Activated CD8-positive, alpha-beta T cell treated with anti-CD3 and anti-CD28 coated beads for 36 hours (primary cell): ENCODE data around the gene DOK5. TPM values are rescaled to one million over a fixed set of nuclear protein-coding genes. Genes with fewer than 3 reads are reported as not detected.

Experiments used
- ATAC-seq: fragments of 200-7000 bp; cut with Tn5 transposase; one replicate; pipeline ENCODE4 v1.10.0; 2021; ENCODE audit warnings: mild to moderate bottlenecking, moderate library complexity
- CTCF ChIA-PET: fragments of 350-600 bp; sonication (Branson Sonifier 250); formaldehyde crosslinking; loops from one replicate; lab custom pipeline; 2021; ENCODE audit warnings: antibody characterized with exemption; lab: Charles Lee
- POLR2A ChIA-PET: fragments of 350-600 bp; sonication (Branson Sonifier 250); formaldehyde crosslinking; loops from one replicate; lab custom pipeline; 2021; ENCODE audit warnings: antibody characterized with exemption; lab: Charles Lee
- DNase-seq: peaks from one replicate; pipeline ENCODE4 v3.0.0-alpha.2; 2020
- H3K27ac Mint-ChIP-seq: one replicate; pipeline ENCODE4 v1.8.0; 2021; ENCODE audit warnings: mild to moderate bottlenecking, mixed read lengths
- H3K27me3 Mint-ChIP-seq: one replicate; pipeline ENCODE4 v1.8.0; 2021; ENCODE audit warnings: mixed read lengths
- H3K36me3 Mint-ChIP-seq: one replicate; pipeline ENCODE4 v1.8.0; 2021; ENCODE audit warnings: low read depth, mixed read lengths
- H3K4me1 Mint-ChIP-seq: one replicate; pipeline ENCODE4 v1.8.0; 2021; ENCODE audit warnings: low read depth, mixed read lengths
- H3K4me3 Mint-ChIP-seq: one replicate; pipeline ENCODE4 v1.8.0; 2021; ENCODE audit warnings: mild to moderate bottlenecking, moderate library complexity, mixed read lengths
- H3K9me3 Mint-ChIP-seq: one replicate; pipeline ENCODE4 v1.8.0; 2021; ENCODE audit warnings: mixed read lengths
- CTCF ChIP-seq: fragments of 200-600 bp; IDR thresholded peaks from one replicate; pipeline ENCODE4 v1.8.0; 2022; ENCODE audit warnings: antibody characterized with exemption, mild to moderate bottlenecking
- intact Hi-C: fragments of 100-400 bp; cut with micrococcal nuclease; formaldehyde crosslinking; loops from one replicate; pipeline ENCODE4 v1.10.0; 2022
- total RNA-seq, 2 experiments: library from RNA; stranded (reverse); gene quantifications; one replicate each; pipeline ENCODE4 v1.2.3, GENCODE V29; 2021

DOK5 gene
- total RNA-seq, 2 experiments from 2014 or later = 1.3 to 1.4 TPM

- Mint-ChIP-seq H3K9me3 (no peaks in the 10 kb centered on the region), H3K4me3 (no peak overlapping the region)
- DNase-seq = no peak
Observed at GRCh38 chr20:54557806-54558590, 82.6 kb downstream of the DOK5 start.

GRCh38 chr20:54559890-54560289 lies 84.5 kb downstream of the DOK5 start:
- POLR2A ChIA-PET = no interaction called here
- intact Hi-C loops = no loop called here
- no peak for DNase-seq
- Mint-ChIP-seq H3K4me3 (no peak overlapping the region), H3K36me3 (no peaks in the 10 kb centered on the region), H3K27me3 (peaks cover 1% of the 10 kb centered on the region), H3K27ac (no peak overlapping the region), H3K4me1 (no peaks in the 10 kb centered on the region), H3K9me3 (no peaks in the 10 kb centered on the region)
- no peak for TF ChIP-seq CTCF
- CTCF ChIA-PET = interaction anchor here (1.1 kb wide), 1 partner anchor 88 kb away, joined by 3 read pairs; no protein-coding TSS in a partner anchor
- no peak for ATAC-seq

More at GRCh38 chr20:54557806-54558590, 82.6 kb downstream of the DOK5 start:
- H3K4me1 Mint-ChIP-seq = no peaks in the 10 kb centered on the region
- no peaks in the 10 kb centered on the region for H3K36me3 Mint-ChIP-seq
- ChIA-PET CTCF (no interaction called here), POLR2A (no interaction called here)
- TF ChIP-seq CTCF = no peak
- intact Hi-C loops = no loop called here
- no peaks in the 10 kb centered on the region for H3K27me3 Mint-ChIP-seq
- no peak overlapping the region for H3K27ac Mint-ChIP-seq
- ATAC-seq = no peak

- no peak for TF ChIP-seq CTCF
- Mint-ChIP-seq H3K27me3 (peaks cover 1% of the 10 kb centered on the region), H3K36me3 (no peaks in the 10 kb centered on the region), H3K27ac (no peak overlapping the region), H3K4me3 (no peak overlapping the region), H3K9me3 (no peaks in the 10 kb centered on the region), H3K4me1 (no peaks in the 10 kb centered on the region)
- CTCF ChIA-PET = interaction anchor here (1.1 kb wide), 1 partner anchor 87 kb away, joined by 3 read pairs; no protein-coding TSS in a partner anchor
- ATAC-seq (no peak), DNase-seq (no peak)
- POLR2A ChIA-PET = no interaction called here
- intact Hi-C loops = no loop called here
Observed at GRCh38 chr20:54560357-54560756, 85.0 kb downstream of the DOK5 start.

- DNase-seq = no peak
- intact Hi-C loops = no loop called here
- Mint-ChIP-seq H3K4me3 (no peak overlapping the region), H3K27me3 (peaks cover 3% of the 10 kb centered on the region), H3K9me3 (no peaks in the 10 kb centered on the region), H3K4me1 (no peaks in the 10 kb centered on the region), H3K27ac (no peak overlapping the region), H3K36me3 (no peaks in the 10 kb centered on the region)
- no peak for ATAC-seq
- ChIA-PET POLR2A (no interaction called here), CTCF (no interaction called here)
- no peak for TF ChIP-seq CTCF
Observed at GRCh38 chr20:54565255-54565654, 89.9 kb downstream of the DOK5 start.

- DNase-seq (no peak), ATAC-seq (no peak)
- Mint-ChIP-seq H3K27me3 (peaks cover 3% of the 10 kb centered on the region), H3K4me3 (no peak overlapping the region), H3K9me3 (no peaks in the 10 kb centered on the region), H3K4me1 (no peaks in the 10 kb centered on the region), H3K27ac (no peak overlapping the region), H3K36me3 (no peaks in the 10 kb centered on the region)
- ChIA-PET CTCF (no interaction called here), POLR2A (no interaction called here)
- intact Hi-C loops = no loop called here
- TF ChIP-seq CTCF = no peak
Observed at GRCh38 chr20:54566031-54566688, 90.8 kb downstream of the DOK5 start.
